ENCODE data around the gene ADAMTSL2.

The ADAMTSL2 gene

GRCh38 chr9:133516256-133516960 is 18.1 kb upstream of the ADAMTSL2 start:
- DNase-seq (ENCODE audit: low read depth): no peak
- no peak overlapping the region for H3K4me3 ChIP-seq (ENCODE audit: low read length)
- TF ChIP-seq CTCF (conservative IDR thresholded peaks at IDR 0.05; ENCODE audit: low read depth, low read length): no peak

GRCh38 chr9:133516961-133517350 is 17.5 kb upstream of the ADAMTSL2 start:
- no peak for TF ChIP-seq CTCF (conservative IDR thresholded peaks at IDR 0.05; ENCODE audit: low read depth, low read length)
- no peak overlapping the region for H3K4me3 ChIP-seq (ENCODE audit: low read length)
- no peak for DNase-seq (ENCODE audit: low read depth)

GRCh38 chr9:133517711-133518110 is 16.8 kb upstream of the ADAMTSL2 start:
- no peak for DNase-seq (ENCODE audit: low read depth)
- H3K4me3 ChIP-seq (ENCODE audit: low read length): no peak overlapping the region
- TF ChIP-seq CTCF (conservative IDR thresholded peaks at IDR 0.05; ENCODE audit: low read depth, low read length): no peak

DNA sequence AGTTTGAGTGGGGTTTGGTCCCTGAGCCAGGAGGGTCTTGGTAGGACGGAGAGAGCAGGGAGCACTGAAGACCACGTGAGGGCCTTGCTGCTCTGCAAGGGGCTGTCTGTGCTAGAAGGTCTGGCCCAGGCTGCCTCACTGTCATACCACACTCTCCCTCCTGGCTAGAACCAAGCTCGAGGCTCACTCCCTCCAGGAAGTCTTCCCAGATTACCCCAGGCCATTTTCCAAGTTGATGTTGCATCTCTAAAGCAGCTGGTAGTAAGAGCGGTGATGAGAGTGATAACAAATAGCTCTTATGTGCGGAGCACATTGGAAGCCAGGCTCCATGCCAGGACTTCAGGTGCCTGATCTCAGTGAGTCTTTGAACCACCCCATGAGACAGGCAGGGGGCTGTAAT is 16.3 kb upstream of the ADAMTSL2 start:
- no peak overlapping the region for H3K4me3 ChIP-seq (ENCODE audit: low read length)
- TF ChIP-seq CTCF (conservative IDR thresholded peaks at IDR 0.05; ENCODE audit: low read depth, low read length): no peak
- no peak for DNase-seq (ENCODE audit: low read depth)

DNA sequence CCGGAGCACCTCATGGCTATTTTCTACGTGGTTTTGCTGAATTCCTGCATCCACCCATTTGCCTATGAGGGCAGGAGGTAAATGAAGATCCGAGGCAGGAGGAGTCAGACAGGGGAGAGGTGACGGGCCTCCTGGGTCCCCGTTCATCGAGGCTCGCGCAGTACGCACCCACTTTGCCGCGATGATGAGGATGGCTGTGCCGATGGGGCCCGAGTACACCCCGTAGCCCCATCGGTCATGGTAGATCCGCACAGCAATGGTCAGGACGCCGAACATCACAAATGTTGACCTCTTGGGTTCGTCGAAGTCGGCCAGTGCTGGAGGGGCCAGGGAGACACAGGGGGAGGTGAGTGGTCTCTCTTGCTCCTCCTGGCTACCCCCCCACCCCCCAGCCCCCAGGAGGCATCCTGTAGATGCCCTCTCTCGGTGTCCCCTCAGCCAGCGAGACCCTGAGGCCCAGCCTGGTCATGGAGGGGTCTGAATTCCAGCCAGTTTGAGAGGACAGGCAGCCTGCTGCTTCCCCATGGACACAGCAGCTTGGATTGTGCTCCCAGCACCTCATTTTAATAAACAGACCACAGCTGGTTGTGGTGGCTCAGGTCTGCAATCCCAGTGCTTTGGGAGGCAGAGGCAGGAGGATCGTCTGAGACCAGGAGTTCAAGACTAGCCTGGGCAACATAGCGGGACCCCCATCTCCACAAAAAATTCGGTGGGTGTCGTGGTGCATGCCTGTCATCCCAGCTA is 15.6 kb upstream of the ADAMTSL2 start:
- no peak overlapping the region for H3K4me3 ChIP-seq (ENCODE audit: low read length)
- DNase-seq (ENCODE audit: low read depth): no peak
- no peak for TF ChIP-seq CTCF (conservative IDR thresholded peaks at IDR 0.05; ENCODE audit: low read depth, low read length)

DNA sequence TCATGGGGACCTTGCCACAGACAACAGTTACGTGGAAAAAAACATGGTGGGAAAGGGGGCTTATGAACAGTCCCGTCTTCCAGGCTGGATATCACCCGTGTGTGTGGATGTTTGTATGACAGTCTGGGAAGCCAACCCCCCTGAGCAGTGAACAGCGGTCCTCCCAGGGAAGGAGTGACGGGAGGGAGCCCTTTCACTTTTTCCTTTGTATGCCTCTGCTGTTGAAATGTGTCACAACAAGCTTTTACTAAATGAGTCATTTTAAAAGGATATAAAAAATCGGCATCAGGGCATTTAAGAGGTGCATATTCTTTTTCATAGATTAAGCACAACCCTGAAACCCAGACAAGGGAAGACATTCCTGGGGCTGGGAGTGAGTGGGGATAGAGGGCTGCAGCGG is 14.8 kb upstream of the ADAMTSL2 start:
- DNase-seq (ENCODE audit: low read depth): no peak
- TF ChIP-seq CTCF (conservative IDR thresholded peaks at IDR 0.05; ENCODE audit: low read depth, low read length): no peak
- H3K4me3 ChIP-seq (ENCODE audit: low read length): no peak overlapping the region

Data from retinal pigment epithelial cell (primary cell).